RWPE2 (cell line): ENCODE data around the gene HECTD4.
A peak's percentile ranks its signal among the peaks of the same experiment; 100 is the strongest.
"Not testable (repeated sequence)": the region's sequence is repeated elsewhere in the genome, so short reads cannot be mapped to it uniquely, and the experiment has no call there.

Source experiments
- ATAC-seq: fragments of 200-7000 bp; cut with Tn5 transposase; 3 replicates; pipeline ENCODE4 v1.9.1; 2021; ENCODE audit warnings: low read depth
- DNase-seq: peaks from one replicate; pipeline ENCODE4 v3.0.0-alpha.2; 2020; ENCODE audit warnings: low spot score
- H3K27ac ChIP-seq: fragments of 450-650 bp; 2 replicates; pipeline ENCODE4 v1.5.1; 2017; ENCODE audit warnings: mild to moderate bottlenecking; ENCODE audit not compliant: poor library complexity, severe bottlenecking
- H3K27me3 ChIP-seq: fragments of 250-450 bp; sonication (Bioruptor Pico); 2 replicates; pipeline ENCODE4 v1.5.1; 2021; ENCODE audit warnings: mild to moderate bottlenecking, moderate library complexity; ENCODE audit not compliant: insufficient read depth, poor library complexity, severe bottlenecking
- H3K36me3 ChIP-seq: fragments of 250-450 bp; sonication (Bioruptor Pico); 2 replicates; pipeline ENCODE4 v1.5.1; 2020; ENCODE audit warnings: low read depth, mild to moderate bottlenecking, moderate library complexity
- H3K4me1 ChIP-seq: fragments of 250-450 bp; sonication (Bioruptor Pico); 2 replicates; pipeline ENCODE4 v1.5.1; 2021; ENCODE audit warnings: mild to moderate bottlenecking, moderate library complexity; ENCODE audit not compliant: insufficient read depth, poor library complexity, severe bottlenecking
- H3K4me3 ChIP-seq: fragments of 250-450 bp; sonication (Bioruptor Pico); 2 replicates; pipeline ENCODE4 v1.5.1; 2021; ENCODE audit warnings: mild to moderate bottlenecking, moderate library complexity; ENCODE audit not compliant: severe bottlenecking
- H3K9me3 ChIP-seq: fragments of 250-450 bp; sonication (Bioruptor Pico); 2 replicates; pipeline ENCODE4 v1.5.1; 2021; ENCODE audit warnings: mild to moderate bottlenecking, moderate library complexity; ENCODE audit not compliant: severe bottlenecking
- TF ChIP-seq, protein P1 (sequence below): fragments of 450-650 bp; IDR thresholded peaks from one replicate; pipeline ENCODE4 v1.5.1; 2017; ENCODE audit warnings: mild to moderate bottlenecking, moderate library complexity; ENCODE audit not compliant: poor library complexity, severe bottlenecking

HECTD4 gene

DNA sequence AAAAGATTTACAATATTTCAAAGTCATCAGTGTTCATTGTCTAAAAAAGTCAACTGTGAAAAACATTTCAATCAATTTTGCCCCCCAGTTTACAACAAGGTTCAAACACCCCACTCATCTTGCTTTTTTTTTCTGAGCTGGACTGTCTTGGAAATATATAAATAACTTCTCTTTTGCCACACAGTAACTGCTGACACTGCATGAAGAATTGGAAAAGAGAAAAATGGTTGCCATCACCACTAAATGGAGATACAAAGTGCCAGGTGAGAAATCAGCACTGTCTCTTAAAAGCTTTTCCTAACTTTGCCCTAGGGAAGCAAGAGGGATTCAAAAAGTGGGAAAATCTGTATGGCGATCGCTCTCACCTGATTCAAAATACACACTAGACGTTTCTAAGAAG lies 155.5 kb downstream of the HECTD4 start:
- DNase-seq (no peak), ATAC-seq (no peak)
- Histone ChIP-seq H3K9me3 (no peaks in the 10 kb centered on the region), H3K4me1 (no peaks in the 10 kb centered on the region), H3K27me3 (no peaks in the 10 kb centered on the region), H3K27ac (no peak overlapping the region), H3K4me3 (no peak overlapping the region), H3K36me3 (peaks cover 45% of the 10 kb centered on the region)
- TF ChIP-seq, protein P1, sequence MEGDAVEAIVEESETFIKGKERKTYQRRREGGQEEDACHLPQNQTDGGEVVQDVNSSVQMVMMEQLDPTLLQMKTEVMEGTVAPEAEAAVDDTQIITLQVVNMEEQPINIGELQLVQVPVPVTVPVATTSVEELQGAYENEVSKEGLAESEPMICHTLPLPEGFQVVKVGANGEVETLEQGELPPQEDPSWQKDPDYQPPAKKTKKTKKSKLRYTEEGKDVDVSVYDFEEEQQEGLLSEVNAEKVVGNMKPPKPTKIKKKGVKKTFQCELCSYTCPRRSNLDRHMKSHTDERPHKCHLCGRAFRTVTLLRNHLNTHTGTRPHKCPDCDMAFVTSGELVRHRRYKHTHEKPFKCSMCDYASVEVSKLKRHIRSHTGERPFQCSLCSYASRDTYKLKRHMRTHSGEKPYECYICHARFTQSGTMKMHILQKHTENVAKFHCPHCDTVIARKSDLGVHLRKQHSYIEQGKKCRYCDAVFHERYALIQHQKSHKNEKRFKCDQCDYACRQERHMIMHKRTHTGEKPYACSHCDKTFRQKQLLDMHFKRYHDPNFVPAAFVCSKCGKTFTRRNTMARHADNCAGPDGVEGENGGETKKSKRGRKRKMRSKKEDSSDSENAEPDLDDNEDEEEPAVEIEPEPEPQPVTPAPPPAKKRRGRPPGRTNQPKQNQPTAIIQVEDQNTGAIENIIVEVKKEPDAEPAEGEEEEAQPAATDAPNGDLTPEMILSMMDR: no peak

DNA sequence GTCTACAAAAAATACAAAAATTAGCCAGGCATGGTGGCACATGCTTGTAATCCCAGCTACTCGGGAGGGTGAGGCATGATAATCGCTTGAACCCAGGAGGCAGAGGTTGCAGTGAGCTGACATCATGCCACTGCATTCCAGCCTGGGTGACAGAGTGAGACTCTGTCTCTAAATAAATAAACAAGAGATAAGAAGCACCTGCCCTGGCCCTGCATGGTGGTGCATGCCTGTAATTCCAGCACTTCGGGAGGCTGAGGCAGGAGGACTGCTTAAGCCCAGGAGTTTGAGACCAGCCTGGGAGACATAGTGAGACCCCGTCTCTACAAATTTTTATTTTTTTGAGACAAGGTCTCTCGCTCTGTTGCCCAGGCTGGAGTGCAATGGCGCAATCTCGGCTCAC lies 161.6 kb downstream of the HECTD4 start:
- not testable (repeated sequence) for ATAC-seq, H3K27me3 ChIP-seq, H3K27ac ChIP-seq, H3K4me3 ChIP-seq, H3K4me1 ChIP-seq, H3K9me3 ChIP-seq, DNase-seq
- 0 out of 2 replicates have a peak, but pooled peaks cover 10% of the 10 kb centered on the region for H3K36me3 ChIP-seq

DNA sequence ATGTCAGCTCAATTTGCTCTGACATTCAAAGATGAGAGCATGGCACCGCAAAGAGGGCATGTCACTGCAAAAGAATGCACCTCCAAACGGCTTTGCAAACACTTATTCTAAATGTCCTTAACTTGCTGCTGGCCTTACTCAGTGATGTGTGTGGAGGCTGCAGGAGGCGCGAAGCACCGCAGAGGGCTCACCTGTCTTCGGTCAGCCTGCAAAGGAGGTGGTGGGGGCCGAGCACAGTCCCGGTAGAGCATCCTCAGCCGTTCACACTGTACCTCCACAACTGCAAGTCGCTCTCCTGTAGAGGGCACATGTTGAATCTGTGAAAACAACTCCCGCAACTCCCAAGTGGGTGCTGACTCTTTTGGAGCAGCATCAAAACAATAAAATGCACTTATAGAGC lies 163.0 kb downstream of the HECTD4 start:
- no peak for ATAC-seq
- no peak overlapping the region for H3K4me3 ChIP-seq
- H3K36me3 ChIP-seq: peaks cover 14% of the 10 kb centered on the region; the same call in 1 of the 2 replicates
- H3K9me3 ChIP-seq: no peaks in the 10 kb centered on the region
- H3K27me3 ChIP-seq: no peaks in the 10 kb centered on the region
- no peak for DNase-seq
- peaks cover 7% of the 10 kb centered on the region for H3K4me1 ChIP-seq
- H3K27ac ChIP-seq: no peak overlapping the region
- TF ChIP-seq, protein P1: no peak

DNA sequence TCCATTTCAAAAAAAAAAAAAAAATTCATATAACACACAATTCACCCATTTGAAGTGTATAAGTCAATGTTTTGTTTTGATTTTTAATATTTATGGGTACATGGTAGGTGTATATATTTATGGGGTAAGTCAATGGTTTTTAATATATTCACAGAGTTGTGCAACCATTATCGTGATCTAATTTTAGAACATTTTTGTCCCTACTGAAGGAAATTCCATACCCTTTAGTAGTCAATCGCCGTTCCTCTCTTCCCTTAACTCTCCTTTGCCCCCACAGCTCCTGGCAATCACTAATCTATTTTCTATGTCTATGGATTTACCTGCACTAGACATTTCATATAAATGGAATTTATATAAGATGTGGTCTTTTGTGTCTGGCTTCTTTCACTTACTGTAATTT lies 164.1 kb downstream of the HECTD4 start:
- Histone ChIP-seq H3K36me3 (peaks cover 18% of the 10 kb centered on the region; the same call in 1 of the 2 replicates), H3K4me1 (peaks cover 7% of the 10 kb centered on the region), H3K27ac (peak overlapping the region; percentile 21), H3K4me3 (no peak overlapping the region), H3K9me3 (no peaks in the 10 kb centered on the region), H3K27me3 (no peaks in the 10 kb centered on the region)
- DNase-seq (no peak), ATAC-seq (peak; percentile 17; the same call in 1 of the 3 replicates)
- TF ChIP-seq, protein P1: no peak

DNA sequence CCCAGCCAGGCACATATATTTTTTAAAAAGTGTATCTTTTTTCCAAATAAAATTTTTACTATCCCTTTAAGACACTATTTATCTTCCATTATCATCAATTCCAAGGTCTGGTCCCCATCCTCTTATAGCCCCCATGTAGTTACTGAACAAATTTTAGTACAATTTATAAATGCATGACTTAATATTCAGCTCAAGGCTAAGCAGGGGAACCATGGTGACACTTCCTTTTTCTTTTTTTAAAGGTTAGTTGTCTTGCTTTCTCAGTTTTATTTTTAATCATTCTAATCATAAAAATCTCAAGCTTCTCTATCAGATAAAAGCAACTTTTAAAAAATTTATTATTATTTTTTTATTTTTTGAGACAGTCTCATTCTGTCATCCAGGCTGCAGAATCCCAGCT lies 164.6 kb downstream of the HECTD4 start:
- Histone ChIP-seq H3K4me1 (peaks cover 7% of the 10 kb centered on the region), H3K27ac (no peak overlapping the region), H3K36me3 (peaks cover 18% of the 10 kb centered on the region), H3K27me3 (no peaks in the 10 kb centered on the region), H3K4me3 (no peak overlapping the region), H3K9me3 (no peaks in the 10 kb centered on the region)
- TF ChIP-seq, protein P1: no peak
- ATAC-seq (no peak), DNase-seq (no peak)
